ENCODE results near the gene RNF41.
"Not testable (repeated sequence)": the region's sequence is repeated elsewhere in the genome, so short reads cannot be mapped to it uniquely, and the experiment has no call there.

The RNF41 gene

DNA sequence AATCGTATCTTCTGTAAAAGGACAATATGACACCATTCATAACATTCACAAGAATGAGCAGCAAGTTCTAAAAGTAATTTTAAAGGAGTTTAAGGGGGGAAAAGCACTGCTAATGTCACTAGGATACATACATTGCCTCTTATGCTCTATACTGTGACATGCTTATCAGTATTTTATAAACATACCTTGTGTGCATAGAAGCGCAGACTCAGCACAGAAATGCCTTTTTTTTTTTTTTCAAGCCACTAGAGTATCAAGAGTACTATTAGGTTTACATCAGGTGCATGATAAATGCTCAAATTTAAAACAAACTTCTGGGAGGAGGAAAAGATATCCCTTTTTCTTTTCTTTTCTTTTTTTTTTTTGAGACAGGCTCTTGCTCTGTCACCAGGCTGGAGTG, 18.9 kb downstream of the RNF41 start:
- H3K4me3 ChIP-seq (ENCODE audit: low read depth, low read length), result no peak overlapping the region
- no peak for DNase-seq (ENCODE audit: low read depth)
- TF ChIP-seq, protein P1, sequence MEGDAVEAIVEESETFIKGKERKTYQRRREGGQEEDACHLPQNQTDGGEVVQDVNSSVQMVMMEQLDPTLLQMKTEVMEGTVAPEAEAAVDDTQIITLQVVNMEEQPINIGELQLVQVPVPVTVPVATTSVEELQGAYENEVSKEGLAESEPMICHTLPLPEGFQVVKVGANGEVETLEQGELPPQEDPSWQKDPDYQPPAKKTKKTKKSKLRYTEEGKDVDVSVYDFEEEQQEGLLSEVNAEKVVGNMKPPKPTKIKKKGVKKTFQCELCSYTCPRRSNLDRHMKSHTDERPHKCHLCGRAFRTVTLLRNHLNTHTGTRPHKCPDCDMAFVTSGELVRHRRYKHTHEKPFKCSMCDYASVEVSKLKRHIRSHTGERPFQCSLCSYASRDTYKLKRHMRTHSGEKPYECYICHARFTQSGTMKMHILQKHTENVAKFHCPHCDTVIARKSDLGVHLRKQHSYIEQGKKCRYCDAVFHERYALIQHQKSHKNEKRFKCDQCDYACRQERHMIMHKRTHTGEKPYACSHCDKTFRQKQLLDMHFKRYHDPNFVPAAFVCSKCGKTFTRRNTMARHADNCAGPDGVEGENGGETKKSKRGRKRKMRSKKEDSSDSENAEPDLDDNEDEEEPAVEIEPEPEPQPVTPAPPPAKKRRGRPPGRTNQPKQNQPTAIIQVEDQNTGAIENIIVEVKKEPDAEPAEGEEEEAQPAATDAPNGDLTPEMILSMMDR (IDR thresholded peaks at IDR 0.05; ENCODE audit: insufficient read depth, low read depth, low read length, missing control alignments), result no peak

DNA sequence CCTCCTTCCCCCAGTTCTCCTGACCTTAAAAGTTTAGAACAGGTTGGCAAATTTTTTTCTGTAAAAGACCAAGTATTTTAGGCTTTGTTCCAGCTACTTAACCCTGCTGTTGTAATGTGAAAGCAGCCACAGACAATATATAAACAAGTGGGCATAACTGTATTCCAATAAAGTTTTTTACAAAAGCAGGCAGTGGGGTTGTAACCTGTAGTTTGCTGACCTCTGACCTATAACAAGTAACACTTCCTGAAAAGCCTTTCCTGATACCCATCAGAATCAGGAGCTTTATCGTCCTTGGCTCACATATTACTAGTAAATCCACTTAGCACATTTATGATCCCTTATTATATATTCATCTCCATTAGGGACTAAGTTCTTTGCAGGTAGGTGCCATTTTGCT, 19.4 kb downstream of the RNF41 start:
- no peak for DNase-seq (ENCODE audit: low read depth)
- TF ChIP-seq, protein P1 (IDR thresholded peaks at IDR 0.05; ENCODE audit: insufficient read depth, low read depth, low read length, missing control alignments), result no peak
- no peak overlapping the region for H3K4me3 ChIP-seq (ENCODE audit: low read depth, low read length)

DNA sequence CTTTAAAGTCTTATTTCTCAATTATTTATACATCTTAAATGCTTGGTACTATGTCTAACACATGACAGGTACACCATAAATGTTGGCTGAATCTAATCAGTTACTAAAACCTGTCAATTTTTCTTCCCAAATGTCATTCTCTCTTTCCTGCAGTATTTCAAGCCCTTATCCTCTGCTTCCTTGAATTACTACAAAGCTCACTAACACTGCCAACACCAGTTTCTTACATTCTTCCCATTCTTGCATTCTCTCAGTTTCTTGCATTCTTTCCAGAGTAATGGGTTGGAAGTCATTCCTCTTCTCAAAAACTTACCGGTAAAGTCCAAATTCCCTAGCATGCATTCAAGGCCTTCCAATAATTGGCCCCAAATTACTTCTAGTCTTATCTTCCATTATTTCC, 22.9 kb downstream of the RNF41 start:
- DNase-seq (ENCODE audit: low read depth), result no peak
- TF ChIP-seq, protein P1 (IDR thresholded peaks at IDR 0.05; ENCODE audit: insufficient read depth, low read depth, low read length, missing control alignments), result no peak
- H3K4me3 ChIP-seq (ENCODE audit: low read depth, low read length), result no peak overlapping the region

DNA sequence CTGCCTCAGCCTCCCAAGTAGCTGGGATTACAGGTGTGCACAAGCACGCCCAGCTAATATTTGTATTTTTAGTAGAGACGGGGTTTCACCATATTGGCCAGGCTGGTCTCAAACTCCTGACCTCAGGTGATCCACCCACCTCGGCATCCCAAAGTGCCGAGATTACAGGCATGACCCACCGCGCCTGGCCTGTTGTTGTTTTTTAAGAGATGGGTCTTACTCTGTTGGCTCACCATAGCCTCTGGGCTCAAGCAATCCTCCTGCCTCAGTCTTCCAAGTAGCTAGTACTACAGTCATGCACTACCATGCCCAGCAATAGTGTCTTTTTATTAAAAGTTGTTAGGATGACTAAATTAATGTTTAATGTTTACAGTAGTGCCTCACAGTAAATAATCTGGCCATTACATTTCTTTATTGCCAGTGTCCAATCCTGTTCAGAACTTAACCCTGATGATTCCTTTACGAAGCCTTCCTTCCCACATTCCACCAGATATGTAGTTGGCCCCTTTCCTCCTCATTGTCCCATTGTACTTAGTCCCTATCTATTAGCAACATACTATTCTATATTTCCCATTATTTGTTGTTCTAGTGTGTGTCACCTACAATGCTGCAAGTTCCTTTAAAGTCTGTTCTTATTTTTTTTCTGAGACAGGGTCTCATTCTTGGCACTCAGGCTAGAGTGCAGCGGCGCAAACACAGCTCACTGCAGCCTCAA, 23.6 kb downstream of the RNF41 start:
- TF ChIP-seq, protein P1 (IDR thresholded peaks at IDR 0.05; ENCODE audit: insufficient read depth, low read depth, low read length, missing control alignments), result no peak
- DNase-seq (ENCODE audit: low read depth), result no peak

DNA sequence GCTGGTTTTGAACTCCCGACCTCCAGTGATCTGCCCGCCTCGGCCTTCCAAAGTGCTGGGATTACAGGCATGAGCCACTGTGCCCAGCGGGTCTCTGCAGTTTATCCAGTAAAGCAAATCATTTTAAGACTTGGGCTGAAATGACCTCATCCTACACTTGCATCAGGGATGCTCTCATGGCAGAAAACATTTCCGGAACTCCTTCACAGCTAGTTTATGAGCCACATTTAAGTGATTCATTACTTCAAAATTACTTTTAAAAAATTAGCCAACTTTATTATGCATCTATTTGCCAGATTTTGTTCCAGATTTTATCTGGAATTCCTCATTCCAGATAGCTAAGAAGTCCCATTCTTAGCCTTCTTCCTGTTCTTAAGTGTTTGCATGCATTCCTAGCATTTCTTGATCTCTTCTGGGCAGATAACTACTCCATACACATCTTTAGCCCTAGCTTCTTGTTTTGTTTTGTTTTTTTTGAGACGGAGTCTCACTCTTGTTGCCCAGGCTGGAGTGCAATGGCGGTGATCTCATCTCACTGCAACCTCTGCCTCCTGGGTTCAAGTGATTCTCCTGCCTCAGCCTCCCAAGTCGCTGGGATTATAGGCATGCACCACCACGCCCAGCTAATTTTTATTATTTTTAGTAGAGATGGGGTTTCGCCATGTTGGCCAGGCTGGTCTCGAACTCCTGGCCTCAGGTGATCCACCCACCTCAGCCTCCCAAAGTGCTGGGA, 24.7 kb downstream of the RNF41 start:
- not testable (repeated sequence) for DNase-seq (ENCODE audit: low read depth); H3K4me3 ChIP-seq (ENCODE audit: low read depth, low read length)

More for the DNA sequence above, 23.6 kb downstream of the RNF41 start:
- H3K4me3 ChIP-seq (ENCODE audit: low read depth, low read length), result no peak overlapping the region

DNA sequence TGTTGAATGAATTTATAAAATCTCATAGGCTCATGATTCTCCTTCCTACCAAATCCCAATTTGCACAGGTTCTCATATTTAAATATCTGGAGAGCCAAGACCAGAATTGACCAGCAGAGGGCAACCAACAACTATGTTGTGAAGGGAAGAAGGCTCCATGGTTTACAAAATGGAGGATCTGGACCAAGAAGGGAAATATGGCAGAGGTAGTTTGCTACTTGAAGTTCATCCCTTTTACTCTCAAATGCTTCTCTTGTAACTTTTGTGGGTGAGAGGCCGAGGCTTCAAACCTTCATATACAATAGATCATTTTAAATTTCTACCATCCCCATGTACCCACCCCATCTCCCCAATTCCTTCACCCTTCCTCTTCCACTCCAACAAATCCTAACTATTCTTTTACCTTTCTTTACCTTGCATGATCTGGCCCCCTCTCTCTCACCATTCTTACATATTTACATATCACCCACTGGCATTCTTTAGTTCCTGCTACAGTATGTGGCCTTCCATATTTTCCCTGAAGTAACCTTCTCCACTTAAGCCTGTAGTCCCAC, 28.6 kb downstream of the RNF41 start:
- H3K4me3 ChIP-seq (ENCODE audit: low read depth, low read length), result no peak overlapping the region
- TF ChIP-seq, protein P1 (IDR thresholded peaks at IDR 0.05; ENCODE audit: insufficient read depth, low read depth, low read length, missing control alignments), result peak; percentile 73
- DNase-seq (ENCODE audit: low read depth), result peak; percentile 91

DNA sequence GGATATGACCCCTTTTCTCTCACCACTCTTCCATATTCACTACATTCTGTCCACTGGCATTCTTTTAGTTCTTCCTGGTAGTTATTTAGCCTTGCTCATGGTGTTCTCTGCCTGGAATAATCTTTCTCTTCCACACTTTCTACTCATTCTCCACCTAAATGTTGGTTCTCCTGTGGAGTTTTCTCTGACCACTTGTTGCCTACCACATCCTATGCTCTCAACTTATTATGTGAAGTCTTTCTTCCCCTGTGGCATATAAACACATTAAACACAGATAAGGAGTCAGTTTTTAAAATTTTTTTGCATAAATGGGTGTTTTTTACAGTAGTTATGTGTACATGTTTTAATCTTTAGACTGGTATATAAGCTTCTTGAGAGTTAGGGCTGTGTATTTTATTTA, 29.1 kb downstream of the RNF41 start:
- DNase-seq (ENCODE audit: low read depth), result no peak
- TF ChIP-seq, protein P1 (IDR thresholded peaks at IDR 0.05; ENCODE audit: insufficient read depth, low read depth, low read length, missing control alignments), result no peak
- no peak overlapping the region for H3K4me3 ChIP-seq (ENCODE audit: low read depth, low read length)
